Activated T-helper 1 cell treated with Interleukin-2 at 50 U/mL for 16 hours (primary cell): ENCODE data around the gene STARD9.
"Not testable (repeated sequence)": the region's sequence is repeated elsewhere in the genome, so short reads cannot be mapped to it uniquely, and the experiment has no call there.

Source experiments
- DNase-seq: peaks from one replicate; pipeline ENCODE4 v3.0.0-alpha.2; 2020; ENCODE audit warnings: low read depth

The STARD9 gene

GRCh38 chr15:42627485-42627884 lies 52.1 kb downstream of the STARD9 start:
- no peak for DNase-seq

GRCh38 chr15:42628761-42629160 lies 53.4 kb downstream of the STARD9 start:
- DNase-seq = no peak

- DNase-seq = no peak
Observed at GRCh38 chr15:42632105-42632675, 56.8 kb downstream of the STARD9 start.

- DNase-seq = no peak
Observed at GRCh38 chr15:42640109-42640508, 64.7 kb downstream of the STARD9 start.

- DNase-seq = peak; percentile 6
Observed at GRCh38 chr15:42650208-42651066, 75.0 kb downstream of the STARD9 start.

- DNase-seq = no peak
Observed at GRCh38 chr15:42665827-42666226, 90.4 kb downstream of the STARD9 start.

- no peak for DNase-seq
Observed at GRCh38 chr15:42667855-42668254, 92.4 kb downstream of the STARD9 start.

- DNase-seq = no peak
Observed at GRCh38 chr15:42670451-42670850, 95.0 kb downstream of the STARD9 start.

GRCh38 chr15:42672444-42672843 lies 97.0 kb downstream of the STARD9 start:
- no peak for DNase-seq

- no peak for DNase-seq
Observed at GRCh38 chr15:42674472-42674871, 99.1 kb downstream of the STARD9 start.

- DNase-seq = no peak
Observed at GRCh38 chr15:42675021-42675420, 99.6 kb downstream of the STARD9 start.

- no peak for DNase-seq
Observed at GRCh38 chr15:42679285-42680141, 104.1 kb downstream of the STARD9 start.

GRCh38 chr15:42680142-42680482 lies 104.7 kb downstream of the STARD9 start:
- DNase-seq = not testable (repeated sequence)

GRCh38 chr15:42681119-42681518 lies 105.7 kb downstream of the STARD9 start:
- DNase-seq = no peak

GRCh38 chr15:42686281-42686680 lies 110.9 kb downstream of the STARD9 start:
- no peak for DNase-seq

GRCh38 chr15:42687740-42688139 lies 112.3 kb downstream of the STARD9 start:
- no peak for DNase-seq

GRCh38 chr15:42688301-42688700 lies 112.9 kb downstream of the STARD9 start:
- DNase-seq = no peak

GRCh38 chr15:42691308-42691707 lies 115.9 kb downstream of the STARD9 start:
- no peak for DNase-seq

GRCh38 chr15:42691770-42692169 lies 116.4 kb downstream of the STARD9 start:
- no peak for DNase-seq

- no peak for DNase-seq
Observed at GRCh38 chr15:42692536-42692935, 117.1 kb downstream of the STARD9 start.

- no peak for DNase-seq
Observed at GRCh38 chr15:42692997-42693396, 117.6 kb downstream of the STARD9 start.

GRCh38 chr15:42693496-42693895 lies 118.1 kb downstream of the STARD9 start:
- no peak for DNase-seq

- DNase-seq = no peak
Observed at GRCh38 chr15:42693942-42694341, 118.5 kb downstream of the STARD9 start.
